HCT116 (cell line): ENCODE data around the gene VTN. TPM values are rescaled to one million over a fixed set of nuclear protein-coding genes. Genes with fewer than 3 reads are reported as not detected.

ENCODE experiments used
- ATAC-seq: fragments of 200-7000 bp; cut with Tn5 transposase; 2 replicates; pipeline ENCODE4 v1.9.1; 2020; ENCODE audit warnings: mild to moderate bottlenecking, moderate library complexity
- BruUV-seq: library from RNA; stranded (reverse); fragments of 400-500 nt; replicated peaks from 2 replicates; lab custom pipeline; 2021; lab: Mats Ljungman, UMichigan
- CTCF ChIA-PET: fragments of 300-600 bp; sonication (Branson Sonifier 250); formaldehyde crosslinking; loops from one replicate; lab custom pipeline; 2021; ENCODE audit warnings: antibody characterized with exemption; lab: Charles Lee
- POLR2A ChIA-PET: fragments of 300-600, 350-600 bp; sonication (Branson Sonifier 250); formaldehyde crosslinking; loops from one replicate; lab custom pipeline; 2021; ENCODE audit warnings: antibody characterized with exemption; lab: Charles Lee
- RAD21 ChIA-PET, 2 experiments: fragments of 300-600 bp; sonication (Branson Sonifier 250); formaldehyde crosslinking; loops; one replicate each; lab custom pipeline; 2023; ENCODE audit warnings: low total read pairs in 2 of 2; ENCODE audit not compliant: uncharacterized antibody in 2 of 2, unreplicated experiment in 2 of 2, low non-redundant PET in 1 of 2; lab: Charles Lee
- DNase-seq: peaks from one replicate; pipeline ENCODE4 v3.0.0-alpha.2; 2010; ENCODE audit warnings: low read depth, low spot score
- H2AFZ ChIP-seq: fragments of 200-600 bp; shearing (Covaris generic), sonication (generic); 2 replicates; pipeline ENCODE4 v1.6.1; 2017; ENCODE audit warnings: low read depth, mixed run types, mixed read lengths, antibody characterized with exemption, low read length; ENCODE audit not compliant: poor library complexity, severe bottlenecking
- H3K27ac ChIP-seq: 2 replicates; pipeline ENCODE4 v1.5.1; 2012; ENCODE audit warnings: low read depth, low read length
- H3K27me3 ChIP-seq: fragments of 200-600 bp; sonication (generic); 2 replicates; pipeline ENCODE4 v1.6.1; 2016; ENCODE audit warnings: mixed run types, low read length, mixed read lengths; ENCODE audit not compliant: insufficient read depth
- H3K36me3 ChIP-seq, 2 experiments: fragments of 200-500 bp in 1 of 2; fragments of 200-600 bp in 1 of 2; sonication (Bioruptor generic) in 1 of 2; sonication (generic) in 1 of 2; 2 replicates each; pipeline versions ENCODE4 v1.5.1 to v1.6.1; 2014 to 2016; ENCODE audit warnings: low read length in 2 of 2, inconsistent platforms in 1 of 2, mixed read lengths in 1 of 2, mixed run types in 1 of 2; ENCODE audit not compliant: insufficient read depth in 2 of 2, control insufficient read depth in 1 of 2
- H3K4me1 ChIP-seq, 2 experiments: fragments of 200-600 bp in 1 of 2; sonication (generic) in 1 of 2; 2 replicates each; pipeline versions ENCODE4 v1.5.1 to v1.6.1; 2012 to 2017; ENCODE audit warnings: low read length in 2 of 2, inconsistent platforms in 1 of 2, mild to moderate bottlenecking in 1 of 2, mixed read lengths in 1 of 2, mixed run types in 1 of 2, moderate library complexity in 1 of 2; ENCODE audit not compliant: insufficient read depth in 2 of 2, control insufficient read depth in 1 of 2
- H3K4me2 ChIP-seq: fragments of 200-600 bp; sonication (generic); 2 replicates; pipeline ENCODE4 v1.6.1; 2017; ENCODE audit warnings: mixed run types, low read length, mixed read lengths
- H3K4me3 ChIP-seq, 2 experiments: fragments of 200-600 bp in 1 of 2; sonication (generic) in 1 of 2; replicated peaks in 1 of 2; 2 replicates each; pipeline ENCODE4 v1.5.1; 2011 to 2016; ENCODE audit warnings: low read length in 2 of 2, control low read depth in 1 of 2, low read depth in 1 of 2, mild to moderate bottlenecking in 1 of 2, mixed read lengths in 1 of 2, mixed run types in 1 of 2
- H3K79me2 ChIP-seq: fragments of 200-600 bp; sonication (generic); 2 replicates; pipeline ENCODE4 v1.6.1; 2017; ENCODE audit warnings: mild to moderate bottlenecking, mixed run types, low read length, moderate library complexity, mixed read lengths; ENCODE audit not compliant: insufficient read depth
- H3K9ac ChIP-seq: fragments of 200-600 bp; sonication (generic); 2 replicates; pipeline ENCODE4 v1.6.1; 2016; ENCODE audit warnings: low read length, mixed read lengths
- H3K9me2 ChIP-seq: fragments of 200-600 bp; sonication (generic), shearing (Covaris generic); 2 replicates; pipeline ENCODE4 v1.6.1; 2017; ENCODE audit warnings: mixed run types, mild to moderate bottlenecking, moderate library complexity; ENCODE audit not compliant: insufficient read depth
- H3K9me3 ChIP-seq, 2 experiments: fragments of 200-500 bp in 1 of 2; fragments of 200-600 bp in 1 of 2; sonication (Bioruptor generic) in 1 of 2; sonication (generic) in 1 of 2; 2 replicates each; pipeline ENCODE4 v1.6.1; 2014 to 2017; ENCODE audit warnings: low read length in 2 of 2, mixed read lengths in 2 of 2, inconsistent platforms in 1 of 2, low read depth in 1 of 2, mild to moderate bottlenecking in 1 of 2, mixed run types in 1 of 2, moderate library complexity in 1 of 2; ENCODE audit not compliant: control insufficient read depth in 1 of 2, insufficient read depth in 1 of 2
- H4K20me1 ChIP-seq: fragments of 200-600 bp; sonication (generic), shearing (Covaris generic); 2 replicates; pipeline ENCODE4 v1.6.1; 2017; ENCODE audit warnings: mixed run types, mild to moderate bottlenecking, moderate library complexity; ENCODE audit not compliant: insufficient read depth
- EZH2 ChIP-seq: fragments of 200-600 bp; sonication (generic); IDR thresholded peaks from 2 replicates; pipeline ENCODE4 v1.6.1; 2017; ENCODE audit warnings: antibody characterized with exemption, mixed run types
- EZH2phosphoT487 ChIP-seq: fragments of 200-600 bp; IDR thresholded peaks from 2 replicates; pipeline ENCODE4 v1.6.1; 2018; ENCODE audit warnings: antibody characterized with exemption, borderline replicate concordance
- JUND ChIP-seq: IDR thresholded peaks from 2 replicates; pipeline ENCODE4 v1.6.1; 2012
- SIN3A ChIP-seq: IDR thresholded peaks from 2 replicates; pipeline ENCODE4 v1.6.1; 2012; ENCODE audit warnings: low read depth
- SRF ChIP-seq: IDR thresholded peaks from 2 replicates; pipeline ENCODE4 v1.6.1; 2012; ENCODE audit warnings: low read depth
- YY1 ChIP-seq: IDR thresholded peaks from 2 replicates; pipeline ENCODE4 v1.6.1; 2011; ENCODE audit warnings: low read length, low read depth, moderate library complexity, mild to moderate bottlenecking; ENCODE audit not compliant: insufficient replicate concordance; ENCODE audit errors: extremely low read depth
- ZFX ChIP-seq: fragments of 450-650 bp; IDR thresholded peaks from 2 replicates; pipeline ENCODE4 v1.6.1; 2017
- intact Hi-C: fragments of 100-400 bp; cut with micrococcal nuclease; formaldehyde crosslinking; loops from 2 replicates; pipeline ENCODE4 v1.10.0; 2022
- total RNA-seq: library from RNA; stranded (reverse); gene quantifications from one replicate; pipeline ENCODE4 v1.2.1, GENCODE V29; 2021; ENCODE audit not compliant: unreplicated experiment
- TF ChIP-seq, protein P1 (sequence below), 3 experiments: fragments of 200-600 bp in 1 of 3; sonication (generic) in 1 of 3; IDR thresholded peaks in 2 of 3; conservative IDR thresholded peaks in 1 of 3; 2 replicates each; pipeline ENCODE4 v1.5.1; 2012 to 2017; ENCODE audit warnings: low read depth in 2 of 3, low read length in 2 of 3, antibody characterized with exemption in 1 of 3, borderline replicate concordance in 1 of 3, control low read depth in 1 of 3, mild to moderate bottlenecking in 1 of 3, mixed read lengths in 1 of 3, mixed run types in 1 of 3, moderate library complexity in 1 of 3; ENCODE audit not compliant: insufficient read depth in 1 of 3
- TF ChIP-seq, protein P2 (sequence below): IDR thresholded peaks from 2 replicates; pipeline ENCODE4 v1.6.1; 2012

VTN gene
- total RNA-seq, 1 experiment from 2014 or later: 1.5 TPM

DNA sequence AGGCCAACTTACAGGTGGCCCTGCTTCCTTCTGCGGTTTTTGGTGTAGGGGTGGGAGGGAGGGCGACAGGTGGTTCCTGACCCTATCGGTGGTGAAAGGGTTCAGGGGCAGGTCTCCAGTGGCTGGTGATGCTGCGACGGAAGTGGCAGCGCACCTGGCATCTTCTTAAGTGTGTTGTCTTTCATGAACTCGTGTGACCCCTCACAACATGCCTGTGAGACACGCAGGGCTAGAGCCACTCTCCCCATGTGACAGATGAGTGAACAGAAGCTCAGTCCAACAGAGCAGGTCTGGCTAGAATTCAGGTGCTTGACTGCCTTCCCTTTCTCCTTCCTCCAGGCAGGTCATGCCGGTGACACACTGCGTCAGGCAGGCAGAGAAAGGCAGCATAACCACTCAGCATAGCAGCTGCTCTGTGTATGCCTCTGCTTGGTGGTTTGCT lies 26.6 kb downstream of the VTN start (continued):
- TF ChIP-seq, protein P1, sequence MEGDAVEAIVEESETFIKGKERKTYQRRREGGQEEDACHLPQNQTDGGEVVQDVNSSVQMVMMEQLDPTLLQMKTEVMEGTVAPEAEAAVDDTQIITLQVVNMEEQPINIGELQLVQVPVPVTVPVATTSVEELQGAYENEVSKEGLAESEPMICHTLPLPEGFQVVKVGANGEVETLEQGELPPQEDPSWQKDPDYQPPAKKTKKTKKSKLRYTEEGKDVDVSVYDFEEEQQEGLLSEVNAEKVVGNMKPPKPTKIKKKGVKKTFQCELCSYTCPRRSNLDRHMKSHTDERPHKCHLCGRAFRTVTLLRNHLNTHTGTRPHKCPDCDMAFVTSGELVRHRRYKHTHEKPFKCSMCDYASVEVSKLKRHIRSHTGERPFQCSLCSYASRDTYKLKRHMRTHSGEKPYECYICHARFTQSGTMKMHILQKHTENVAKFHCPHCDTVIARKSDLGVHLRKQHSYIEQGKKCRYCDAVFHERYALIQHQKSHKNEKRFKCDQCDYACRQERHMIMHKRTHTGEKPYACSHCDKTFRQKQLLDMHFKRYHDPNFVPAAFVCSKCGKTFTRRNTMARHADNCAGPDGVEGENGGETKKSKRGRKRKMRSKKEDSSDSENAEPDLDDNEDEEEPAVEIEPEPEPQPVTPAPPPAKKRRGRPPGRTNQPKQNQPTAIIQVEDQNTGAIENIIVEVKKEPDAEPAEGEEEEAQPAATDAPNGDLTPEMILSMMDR (IDR thresholded peaks at IDR 0.05 in 2 of 3, conservative IDR thresholded peaks at IDR 0.05 in 1 of 3; ENCODE audit: borderline replicate concordance in 1 of 3, insufficient read depth in 1 of 3, low read depth in 2 of 3, low read length in 2 of 3): no peak

DNA sequence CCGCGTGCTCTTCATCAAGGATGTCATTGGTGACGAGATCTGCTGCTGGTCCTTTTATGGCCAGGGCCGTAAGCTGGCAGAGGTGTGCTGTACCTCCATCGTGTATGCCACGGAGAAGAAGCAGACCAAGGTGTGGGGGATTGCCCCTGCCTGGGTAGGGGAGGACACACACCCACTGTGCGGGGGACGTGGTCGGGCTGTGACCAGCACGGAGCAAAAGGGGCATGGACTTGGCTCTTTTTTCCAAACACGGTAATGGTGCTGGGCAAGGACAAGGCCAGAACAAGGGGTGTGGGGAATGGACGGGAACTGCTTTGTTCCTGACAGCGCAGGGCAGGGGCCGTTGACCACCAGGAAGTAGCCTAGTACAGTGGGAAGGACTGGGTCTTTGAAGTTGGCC lies 27.8 kb downstream of the VTN start:
- H3K4me1 ChIP-seq: peaks cover 2 to 20% of the 10 kb centered on the region in 2 experiments
- POLR2A ChIA-PET: no interaction called here
- no peak overlapping the region for H3K27ac ChIP-seq
- ATAC-seq (no peak), DNase-seq (no peak)
- H2AFZ ChIP-seq: no peak overlapping the region
- peaks cover 30 to 46% of the 10 kb centered on the region in 2 experiments for H3K36me3 ChIP-seq
- H3K9ac ChIP-seq: no peak overlapping the region
- no peaks in the 10 kb centered on the region for H4K20me1 ChIP-seq
- no peaks in the 10 kb centered on the region for H3K9me3 ChIP-seq
- H3K4me3 ChIP-seq: no peak overlapping the region
- H3K79me2 ChIP-seq: peaks cover 19% of the 10 kb centered on the region
- H3K27me3 ChIP-seq: no peaks in the 10 kb centered on the region
- CTCF ChIA-PET: no interaction called here
- no TSS peak for BruUV-seq
- no peak overlapping the region for H3K4me2 ChIP-seq
- RAD21 ChIA-PET: no interaction called here
- no peak for TF ChIP-seq EZH2
- TF ChIP-seq SIN3A: no peak
- TF ChIP-seq YY1: no peak
- TF ChIP-seq JUND: no peak
- no peak for TF ChIP-seq EZH2phosphoT487
- TF ChIP-seq, protein P2, sequence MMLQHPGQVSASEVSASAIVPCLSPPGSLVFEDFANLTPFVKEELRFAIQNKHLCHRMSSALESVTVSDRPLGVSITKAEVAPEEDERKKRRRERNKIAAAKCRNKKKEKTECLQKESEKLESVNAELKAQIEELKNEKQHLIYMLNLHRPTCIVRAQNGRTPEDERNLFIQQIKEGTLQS: no peak
- no peak for TF ChIP-seq ZFX
- TF ChIP-seq SRF: no peak
- no peaks in the 10 kb centered on the region for H3K9me2 ChIP-seq
- intact Hi-C loops: no loop called here
